Right ventricle myocardium inferior (tissue), 1 donor: ENCODE measurements around the gene MCFD2. TPM values are rescaled to one million over a fixed set of nuclear protein-coding genes. Genes with fewer than 3 reads are reported as not detected.
"Not testable (repeated sequence)": the region's sequence is repeated elsewhere in the genome, so short reads cannot be mapped to it uniquely, and the experiment has no call there.

Experiments used
- ATAC-seq: fragments of 200-7000 bp; cut with Tn5 transposase; one replicate; pipeline ENCODE4 v1.9.1; 2020; ENCODE audit warnings: mild to moderate bottlenecking, moderate library complexity
- DNase-seq: peaks from one replicate; pipeline ENCODE4 v3.0.0; 2021; ENCODE audit errors: missing footprints
- intact Hi-C: fragments of 100-400 bp; cut with DNase I; formaldehyde crosslinking; loops from one replicate; pipeline ENCODE4 v1.11.0; 2022
- total RNA-seq: library from RNA; stranded (reverse); fragmentation: NEBNext Ultra II Directional; extraction: Animal tissue kit (Norgen Biotek cat#: 25700); gene quantifications from one replicate; pipeline ENCODE4 v1.2.1, GENCODE V29; 2021
- donor health status: DM: no; HTN: yes; CAD: no; lungs with severe emphysema.

The MCFD2 gene
- total RNA-seq, 1 donor from 2014 or later: 66.1 TPM

DNA sequence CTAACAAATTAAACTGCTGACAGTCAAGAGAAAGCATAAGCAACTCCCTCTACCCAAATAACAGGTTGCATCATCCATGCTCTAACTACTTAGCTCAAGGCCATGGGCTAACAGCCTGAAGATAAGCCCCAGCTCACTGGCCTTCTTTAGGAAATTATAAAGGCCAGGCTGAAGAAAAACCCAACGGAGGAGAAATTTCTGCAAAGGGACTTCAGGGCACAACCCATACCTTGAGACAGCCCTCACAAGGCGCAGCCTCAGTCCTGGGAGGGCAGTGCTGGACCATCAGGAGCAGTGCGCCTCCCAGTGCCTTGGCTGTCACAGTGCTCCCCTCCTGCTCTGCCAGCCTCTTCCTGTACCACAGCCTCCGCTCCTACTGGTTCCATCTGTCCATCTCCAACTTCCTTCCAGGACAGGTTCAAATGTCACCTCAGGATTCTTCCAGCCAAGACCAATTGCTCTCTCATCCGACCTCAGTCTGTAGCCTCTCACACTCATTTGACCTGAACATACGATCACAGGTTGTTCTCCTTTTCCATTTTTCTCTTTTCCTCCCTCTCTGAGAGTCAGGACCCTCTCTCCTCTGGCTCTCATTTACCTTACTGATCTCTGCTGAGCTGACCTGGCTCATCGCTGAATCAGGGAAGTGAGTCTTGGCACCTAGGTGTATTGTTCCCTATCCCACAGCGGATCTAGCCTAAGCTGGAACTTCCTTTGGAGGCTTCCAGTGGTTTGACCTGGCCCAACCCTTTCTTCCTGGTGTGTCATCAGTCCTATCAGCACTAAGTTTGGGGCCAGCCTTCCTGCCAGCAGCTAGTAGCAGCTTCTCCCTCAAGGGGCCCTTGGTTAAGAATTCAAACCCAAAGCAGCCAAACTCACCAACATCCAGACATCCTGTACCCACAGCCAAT is 1.9 kb downstream of the MCFD2 start:
- DNase-seq (no peak), ATAC-seq (no peak)
- intact Hi-C loops: loop anchor here (10.0 kb wide), 1 partner anchor 151 kb away; no protein-coding TSS in a partner anchor

DNA sequence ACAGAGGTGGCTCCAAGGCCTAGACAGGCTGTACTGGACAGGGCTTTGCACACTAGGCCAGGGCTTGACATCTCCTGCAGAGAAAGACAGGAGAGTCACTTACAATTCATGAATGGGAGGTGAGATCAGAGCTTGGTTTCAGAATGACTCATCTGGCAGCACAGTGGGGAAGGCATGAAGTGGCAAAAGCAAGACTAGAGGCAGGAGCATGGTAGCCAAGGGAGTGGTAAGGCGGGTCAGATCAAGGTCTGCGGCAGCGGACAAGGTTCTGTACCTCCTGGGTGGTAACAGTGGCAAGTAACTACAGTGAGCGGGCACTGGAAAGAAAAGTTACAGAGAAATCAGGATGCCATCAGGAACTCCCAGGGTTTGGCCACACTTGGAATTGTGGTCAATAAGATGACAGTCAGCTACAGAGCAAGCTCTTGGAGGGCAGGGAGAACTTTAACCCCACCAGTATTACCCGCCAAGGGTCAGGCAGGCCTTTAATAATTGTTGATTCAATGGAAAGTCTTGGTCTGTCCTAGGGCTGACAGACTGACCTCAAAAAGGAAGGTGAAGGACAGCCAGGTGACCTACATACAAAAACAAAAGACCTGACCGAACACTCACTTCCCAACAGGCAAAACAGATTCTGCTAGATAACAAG is 5.7 kb downstream of the MCFD2 start:
- ATAC-seq: no peak
- no peak for DNase-seq
- intact Hi-C loops: loop anchor here (10.0 kb wide), 1 partner anchor 155 kb away; no protein-coding TSS in a partner anchor

DNA sequence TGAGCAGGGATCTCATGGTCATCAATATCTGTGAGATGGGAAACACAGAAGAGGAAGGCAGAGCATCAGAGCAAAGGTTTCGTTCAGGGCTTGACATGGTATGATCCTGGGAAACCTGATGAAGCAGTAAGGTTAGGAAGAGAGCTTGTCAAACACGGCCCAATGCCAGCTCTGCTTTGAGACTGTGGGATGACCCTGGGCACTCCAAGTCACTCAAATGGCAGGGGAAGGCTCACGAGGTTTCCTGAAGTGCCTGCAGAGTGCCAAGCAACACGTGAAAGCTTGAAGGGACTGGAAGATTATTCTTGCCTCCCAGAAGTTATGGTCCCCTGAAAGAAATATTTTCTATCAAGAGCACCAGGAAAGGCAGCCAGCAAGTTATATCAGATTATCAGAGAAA is 6.5 kb downstream of the MCFD2 start:
- DNase-seq (no peak), ATAC-seq (no peak)
- intact Hi-C loops: no loop called here

DNA sequence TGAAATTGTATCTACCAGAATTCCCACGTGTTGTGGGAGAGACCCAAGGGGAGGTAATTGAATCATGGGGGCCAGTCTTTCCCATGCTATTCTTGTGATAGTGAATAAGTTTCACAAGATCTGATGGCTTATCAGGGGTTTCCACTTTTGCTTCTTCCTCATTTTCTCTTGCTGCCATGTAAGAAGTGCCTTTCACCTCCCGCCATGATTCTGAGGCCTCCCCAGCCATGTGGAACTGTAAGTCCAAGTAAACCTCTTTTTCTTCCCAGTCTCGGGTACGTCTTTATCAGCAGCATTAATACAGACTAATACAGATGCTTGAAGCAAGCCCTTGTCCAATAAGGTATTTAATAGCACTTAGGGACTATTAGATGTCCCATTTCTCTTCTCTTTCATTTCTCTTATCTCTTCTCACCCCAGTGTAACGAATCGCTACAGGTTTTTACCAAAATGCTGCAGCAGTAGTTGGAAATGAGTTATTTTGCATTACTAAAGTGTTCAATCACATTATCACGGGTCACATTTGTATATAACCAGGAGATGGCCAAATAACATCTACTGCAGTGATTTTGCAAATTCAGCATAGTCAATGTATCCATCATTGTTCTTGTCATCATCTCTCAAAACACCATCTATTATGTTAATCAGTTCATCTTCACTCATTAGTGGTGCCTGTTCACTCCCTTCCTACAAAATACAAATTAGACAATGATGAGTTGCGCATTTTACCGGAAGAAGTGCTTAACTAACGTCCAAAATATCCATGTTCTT is 10.5 kb downstream of the MCFD2 start:
- ATAC-seq, intact Hi-C loops: not testable (repeated sequence)

DNA sequence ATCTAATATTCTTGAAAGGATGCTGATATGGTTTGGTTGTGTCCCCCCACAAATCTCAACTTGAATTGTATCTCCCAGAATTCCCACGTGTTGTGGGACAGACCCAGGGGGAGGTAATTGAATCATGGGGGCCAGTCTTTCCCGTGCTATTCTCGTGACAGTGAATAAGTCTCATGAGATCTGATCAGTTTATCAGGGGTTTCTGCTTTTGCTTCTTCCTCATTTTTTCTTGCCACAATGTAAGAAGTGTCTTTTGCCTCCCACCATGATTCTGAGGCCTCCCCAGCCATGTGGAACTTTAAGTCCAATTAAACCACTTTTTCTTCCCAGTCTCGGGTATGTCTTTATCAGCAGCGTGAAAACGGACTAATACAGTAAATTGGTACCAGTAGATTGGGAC is 12.6 kb downstream of the MCFD2 start:
- intact Hi-C loops, ATAC-seq, DNase-seq: not testable (repeated sequence)

More for the DNA sequence above, 10.5 kb downstream of the MCFD2 start:
- DNase-seq: not testable (repeated sequence)

GRCh38 chr2:46902465-46902864 is 13.1 kb downstream of the MCFD2 start:
- DNase-seq (no peak), ATAC-seq (no peak)
- intact Hi-C loops: no loop called here

GRCh38 chr2:46901611-46902010 is 14.0 kb downstream of the MCFD2 start:
- ATAC-seq (no peak), DNase-seq (no peak)
- intact Hi-C loops: no loop called here

GRCh38 chr2:46900381-46900780 is 15.2 kb downstream of the MCFD2 start:
- DNase-seq: no peak
- intact Hi-C loops: no loop called here
- ATAC-seq: no peak

DNA sequence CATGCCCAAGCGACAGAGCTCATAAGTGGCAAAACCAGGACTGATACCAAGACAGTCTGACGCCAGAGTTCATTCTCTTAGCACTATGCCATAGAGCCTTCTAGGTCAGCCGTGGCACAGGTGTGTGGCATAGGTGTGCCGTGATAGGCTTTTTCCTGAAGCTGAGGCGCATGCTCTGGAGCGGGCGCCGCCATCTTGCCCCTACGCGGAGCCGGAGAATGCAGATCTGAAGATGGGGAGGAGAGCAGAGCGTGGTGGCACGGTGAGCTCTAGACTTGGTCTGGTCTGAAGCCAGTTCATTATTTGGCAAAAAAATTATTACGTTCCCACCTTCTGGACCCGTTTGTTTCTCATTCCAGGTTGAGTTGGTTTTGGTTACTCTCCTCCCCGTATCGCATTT is 16.6 kb downstream of the MCFD2 start:
- DNase-seq: no peak
- intact Hi-C loops: no loop called here
- ATAC-seq: no peak

DNA sequence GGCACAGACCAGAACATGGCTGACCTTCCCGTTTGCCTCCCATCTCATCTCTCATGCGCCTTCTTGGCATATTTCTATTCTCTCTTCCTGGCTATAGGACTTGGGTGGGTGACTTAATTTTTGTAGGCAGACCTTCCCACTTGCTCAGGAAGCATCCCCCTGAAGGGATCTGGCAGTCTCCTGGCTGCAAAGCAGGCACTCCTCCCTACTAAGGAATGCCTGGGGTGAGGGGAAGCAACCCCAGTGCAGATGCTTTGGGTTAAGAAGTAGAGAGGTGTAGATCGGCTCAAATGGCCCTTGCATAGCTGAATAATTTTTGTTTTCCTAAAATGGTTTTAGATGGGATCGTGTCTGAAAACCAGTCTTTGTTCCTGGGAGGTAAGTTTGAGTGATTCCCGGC is 17.6 kb downstream of the MCFD2 start:
- DNase-seq (no peak), ATAC-seq (no peak)
- intact Hi-C loops: no loop called here

- intact Hi-C loops: no loop called here
- ATAC-seq (no peak), DNase-seq (no peak)
Observed at GRCh38 chr2:46893269-46893939, 22.2 kb downstream of the MCFD2 start.

GRCh38 chr2:46891956-46892553 is 23.6 kb downstream of the MCFD2 start:
- no peak for ATAC-seq
- intact Hi-C loops: no loop called here
- no peak for DNase-seq

- no peak for ATAC-seq
- intact Hi-C loops: loop anchor here (2.0 to 5.0 kb wide), 2 partner anchors 236 to 254 kb away; no protein-coding TSS in a partner anchor
- DNase-seq: no peak
Observed at GRCh38 chr2:46888421-46888952, 27.1 kb downstream of the MCFD2 start.

GRCh38 chr2:46887028-46887885 is 28.3 kb downstream of the MCFD2 start:
- DNase-seq (no peak), ATAC-seq (no peak)
- intact Hi-C loops: loop anchor here (5.0 kb wide), 1 partner anchor 235 kb away; no protein-coding TSS in a partner anchor

DNA sequence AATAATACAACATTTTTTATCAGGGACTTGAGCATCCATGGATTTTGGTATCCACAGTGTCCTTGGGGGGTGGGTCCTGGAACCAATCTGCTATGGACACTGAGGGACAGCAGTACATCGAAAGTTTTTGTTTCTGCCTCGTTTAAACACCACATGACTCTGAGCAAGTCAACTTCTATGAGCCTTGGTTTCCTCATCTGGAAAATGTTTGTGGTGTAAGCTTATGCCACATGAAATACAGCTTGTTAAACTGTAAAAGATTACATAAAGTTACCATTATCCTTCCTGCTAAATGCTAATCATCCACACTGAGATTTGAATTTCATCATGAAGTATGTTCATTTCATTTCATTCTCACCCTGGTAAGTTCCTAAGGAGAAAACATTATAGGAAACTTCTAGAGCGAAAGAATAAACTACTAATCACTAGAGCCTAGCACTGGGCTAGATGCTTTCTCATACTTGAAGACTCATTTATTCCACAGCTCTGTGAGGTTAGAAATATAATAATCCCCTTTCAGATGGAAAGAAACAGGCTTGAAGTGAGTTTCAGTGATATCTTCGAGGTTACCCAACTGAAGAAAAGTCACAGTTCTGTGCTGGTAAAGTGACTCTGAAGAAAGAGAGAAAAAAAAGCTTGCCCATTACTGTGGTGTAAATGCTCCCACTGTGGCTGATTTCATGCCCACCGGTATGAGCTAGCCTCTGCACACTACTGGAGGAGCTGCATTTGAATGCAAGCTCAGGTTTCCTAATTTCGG is 29.2 kb downstream of the MCFD2 start:
- DNase-seq (no peak), ATAC-seq (no peak)
- intact Hi-C loops: loop anchor here (5.0 kb wide), 1 partner anchor 234 kb away; no protein-coding TSS in a partner anchor

GRCh38 chr2:46885376-46885775 is 30.2 kb downstream of the MCFD2 start:
- ATAC-seq (no peak), DNase-seq (no peak)
- intact Hi-C loops: loop anchor here (5.0 kb wide), 1 partner anchor 233 kb away; no protein-coding TSS in a partner anchor
